ENCODE results near the gene GSN. TPM values are rescaled to one million over a fixed set of nuclear protein-coding genes. Genes with fewer than 3 reads are reported as not detected.

The GSN gene
- total and polyA plus RNA-seq, 2 of the 13 experiments (the other 11 are each of a cell fraction or from before 2014, with no cell fraction given), result 294 to 307 TPM

- TF ChIP-seq PRDM4 (CRISPR knock-in tag; IDR thresholded peaks at IDR 0.05; ENCODE audit: borderline replicate concordance), result no peak
- no peak for TF ChIP-seq EED (CRISPR knock-in tag; IDR thresholded peaks at IDR 0.05)
- TF ChIP-seq RBM39 (IDR thresholded peaks at IDR 0.05; ENCODE audit: low read depth, low read length, poor library complexity, severe bottlenecking), result peak; percentile 32
- peak; percentile 49; the same call in 1 of the 2 replicates for TF ChIP-seq ZNF263 (CRISPR knock-in tag; IDR thresholded peaks at IDR 0.05)
- no peak for TF ChIP-seq JDP2 (CRISPR knock-in tag; IDR thresholded peaks at IDR 0.05; ENCODE audit: borderline replicate concordance)
- no peak for TF ChIP-seq ZNF577 (CRISPR knock-in tag; IDR thresholded peaks at IDR 0.05; ENCODE audit: borderline replicate concordance, low read depth)
- 0 out of 2 replicates have a peak, but pooled peaks have one; percentile 19 for TF ChIP-seq ZBTB43 (CRISPR knock-in tag; conservative IDR thresholded peaks at IDR 0.05)
- TF ChIP-seq REXO4 (CRISPR knock-in tag; IDR thresholded peaks at IDR 0.05; ENCODE audit: borderline replicate concordance), result no peak
- TF ChIP-seq ZSCAN31 (CRISPR knock-in tag; IDR thresholded peaks at IDR 0.05; ENCODE audit: low read depth), result peak; percentile 81; the same call in 1 of the 2 replicates
- no peak; the same call in 1 of the 2 replicates for TF ChIP-seq ZNF292 (CRISPR knock-in tag; IDR thresholded peaks at IDR 0.05; ENCODE audit: borderline replicate concordance, low read depth)
- TF ChIP-seq ZBTB42 (CRISPR knock-in tag; IDR thresholded peaks at IDR 0.05), result no peak
- TF ChIP-seq ZNF326 (CRISPR knock-in tag; IDR thresholded peaks at IDR 0.05; ENCODE audit: borderline replicate concordance), result no peak
- TF ChIP-seq ZFP91 (CRISPR knock-in tag; IDR thresholded peaks at IDR 0.05; ENCODE audit: borderline replicate concordance), result peak; percentile 35
- no peak; the same call in 1 of the 2 replicates for TF ChIP-seq ZNF281 (CRISPR knock-in tag; IDR thresholded peaks at IDR 0.05; ENCODE audit: borderline replicate concordance)
- TF ChIP-seq ZNF598 (CRISPR knock-in tag; IDR thresholded peaks at IDR 0.05; ENCODE audit: borderline replicate concordance), result peak; percentile 62; the same call in 1 of the 2 replicates
Observed at GRCh38 chr9:121369595-121370265, 101.8 kb downstream of the GSN start, which contains the start of gene STOM (continued).

Measured in HepG2 (cell line).